ENCODE data around the gene FUT1. TPM values are rescaled to one million over a fixed set of nuclear protein-coding genes. Genes with fewer than 3 reads are reported as not detected.
A peak's percentile ranks its signal among the peaks of the same experiment; 100 is the strongest.

FUT1 gene
- total and polyA plus RNA-seq, 2 donors (not counting 3 experiments of a cell fraction or from before 2014, with no cell fraction given), result 1.9 to 4.8 TPM

DNA sequence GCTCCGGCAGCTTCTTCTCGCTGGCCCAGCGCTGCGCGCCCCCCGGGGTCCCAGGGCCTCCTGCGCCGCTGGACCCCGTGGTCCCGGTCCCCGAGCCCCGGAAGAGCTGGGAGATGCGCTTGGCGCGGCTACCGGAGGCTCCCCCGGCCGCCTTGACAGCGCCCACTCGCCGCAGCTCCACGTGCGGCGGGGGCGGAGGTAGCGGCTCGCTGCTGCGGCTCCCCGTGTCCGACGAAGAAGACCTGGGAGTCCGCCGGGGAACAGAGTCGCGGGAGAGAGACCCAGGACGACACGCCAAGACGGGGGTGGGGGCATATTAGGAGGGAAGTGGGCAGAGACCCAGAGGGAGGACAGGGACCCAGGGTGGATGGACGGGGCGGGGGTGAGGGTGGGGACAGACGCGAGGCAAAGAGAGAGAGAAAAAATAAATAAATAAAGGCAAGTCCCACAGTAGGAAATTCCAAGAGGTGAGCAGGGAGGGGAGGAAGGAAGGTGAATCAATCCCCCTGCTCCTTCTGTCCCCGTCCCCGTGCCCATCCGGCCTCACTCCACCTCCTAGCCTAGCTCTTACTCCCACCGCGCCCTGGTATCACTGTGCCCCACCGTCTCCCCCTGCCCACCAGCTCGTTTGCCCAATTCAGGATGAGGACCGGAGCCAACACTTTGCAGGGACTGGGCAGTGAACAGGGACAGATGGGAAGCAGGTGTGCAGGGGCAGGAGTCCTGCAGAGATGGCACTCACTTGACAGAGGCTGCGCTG is 12.9 kb downstream of the FUT1 start:
- peaks cover 24% of the 10 kb centered on the region for H3K4me1 ChIP-seq (ENCODE audit: control insufficient read depth, extremely low read depth, insufficient read depth, low read length)
- H3K9me1 ChIP-seq (replicated peaks; ENCODE audit: control insufficient read depth, extremely low read depth, insufficient read depth, low read length), result no peaks in the 10 kb centered on the region
- peak overlapping the region; percentile 27 for H3K9ac ChIP-seq (replicated peaks; ENCODE audit: extremely low read depth, insufficient read depth, low read length)
- H3K79me2 ChIP-seq (ENCODE audit: control insufficient read depth, insufficient read depth, low read length), result peaks cover 42% of the 10 kb centered on the region
- peak; percentile 26 for DNase-seq (ENCODE audit: low read depth, low spot score)
- dilution Hi-C loops (cut with MboI; ENCODE audit: extremely low pct_ligation_motif_present, low sequenced_read_pairs) (no loop called here), intact Hi-C loops (cut with micrococcal nuclease) (loop anchor here (1.0 to 5.0 kb wide), 5 partner anchors 25 to 98 kb away; partner anchors contain the start of genes CA11 and HSD17B14)
- ChIA-PET POLR2A (interaction anchor here (0.6 to 1.0 kb wide), 2 partner anchors 43 to 74 kb away, joined by 3 to 5 read pairs; no protein-coding TSS in a partner anchor), CTCF (interaction anchor here (0.7 to 3.5 kb wide), 24 partner anchors 12 to 231 kb away, joined by 3 to 54 read pairs (median 5); partner anchors contain the start of gene FUT1)
- H3K9me3 ChIP-seq (replicated peaks; ENCODE audit: control insufficient read depth, insufficient read depth, low read length), result no peaks in the 10 kb centered on the region
- peak overlapping the region; percentile 53 to 80 (median 77) for H3K4me3 ChIP-seq (replicated peaks in 1 of 3; ENCODE audit: insufficient read depth in 1 of 3, low read depth in 1 of 3, low read length in 3 of 3)
- H3K36me3 ChIP-seq (ENCODE audit: control insufficient read depth in 2 of 2, extremely low read depth in 1 of 2, insufficient read depth in 2 of 2, low read length in 2 of 2), result peaks cover 3 to 5% of the 10 kb centered on the region in 2 experiments
- no TSS peak for BruUV-seq (replicated peaks)
- no peaks in the 10 kb centered on the region for H3K27me3 ChIP-seq (ENCODE audit: control insufficient read depth in 2 of 2, insufficient read depth in 2 of 2, low read length in 2 of 2)
- peak overlapping the region; percentile 66 for H3K4me2 ChIP-seq (ENCODE audit: insufficient read depth, low read length)
- no peak for FAIRE-seq
- H4K20me1 ChIP-seq (replicated peaks; ENCODE audit: control insufficient read depth, extremely low read depth, insufficient read depth, low read length), result peaks cover 6% of the 10 kb centered on the region
- TF ChIP-seq, protein P1, sequence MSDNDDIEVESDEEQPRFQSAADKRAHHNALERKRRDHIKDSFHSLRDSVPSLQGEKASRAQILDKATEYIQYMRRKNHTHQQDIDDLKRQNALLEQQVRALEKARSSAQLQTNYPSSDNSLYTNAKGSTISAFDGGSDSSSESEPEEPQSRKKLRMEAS (IDR thresholded peaks at IDR 0.05; ENCODE audit: insufficient read depth, insufficient read length), result no peak
- no peak for TF ChIP-seq POLR2A (IDR thresholded peaks at IDR 0.05; ENCODE audit: low read depth, low read length)
- TF ChIP-seq EZH2 (IDR thresholded peaks at IDR 0.05; ENCODE audit: borderline replicate concordance, low read depth, low read length, severe bottlenecking), result no peak
- TF ChIP-seq, protein P2, sequence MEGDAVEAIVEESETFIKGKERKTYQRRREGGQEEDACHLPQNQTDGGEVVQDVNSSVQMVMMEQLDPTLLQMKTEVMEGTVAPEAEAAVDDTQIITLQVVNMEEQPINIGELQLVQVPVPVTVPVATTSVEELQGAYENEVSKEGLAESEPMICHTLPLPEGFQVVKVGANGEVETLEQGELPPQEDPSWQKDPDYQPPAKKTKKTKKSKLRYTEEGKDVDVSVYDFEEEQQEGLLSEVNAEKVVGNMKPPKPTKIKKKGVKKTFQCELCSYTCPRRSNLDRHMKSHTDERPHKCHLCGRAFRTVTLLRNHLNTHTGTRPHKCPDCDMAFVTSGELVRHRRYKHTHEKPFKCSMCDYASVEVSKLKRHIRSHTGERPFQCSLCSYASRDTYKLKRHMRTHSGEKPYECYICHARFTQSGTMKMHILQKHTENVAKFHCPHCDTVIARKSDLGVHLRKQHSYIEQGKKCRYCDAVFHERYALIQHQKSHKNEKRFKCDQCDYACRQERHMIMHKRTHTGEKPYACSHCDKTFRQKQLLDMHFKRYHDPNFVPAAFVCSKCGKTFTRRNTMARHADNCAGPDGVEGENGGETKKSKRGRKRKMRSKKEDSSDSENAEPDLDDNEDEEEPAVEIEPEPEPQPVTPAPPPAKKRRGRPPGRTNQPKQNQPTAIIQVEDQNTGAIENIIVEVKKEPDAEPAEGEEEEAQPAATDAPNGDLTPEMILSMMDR (IDR thresholded peaks at IDR 0.05; ENCODE audit: extremely low read depth in 1 of 2, insufficient read depth in 1 of 2, low read depth in 1 of 2, low read length in 2 of 2), result no peak
- TF ChIP-seq JUN (IDR thresholded peaks at IDR 0.05; ENCODE audit: borderline replicate concordance, insufficient read depth, insufficient read length, low read depth), result no peak
- TF ChIP-seq MYC (IDR thresholded peaks at IDR 0.05; ENCODE audit: low read depth, low read length), result no peak
- no peak for TF ChIP-seq GATA2 (IDR thresholded peaks at IDR 0.05; ENCODE audit: insufficient read depth, insufficient read length, low read depth, low read length)
- TF ChIP-seq FOS (IDR thresholded peaks at IDR 0.05; ENCODE audit: borderline replicate concordance, insufficient read depth, low read length), result no peak
- TF ChIP-seq POLR2AphosphoS5 (IDR thresholded peaks at IDR 0.05; ENCODE audit: insufficient read depth, low read depth, low read length), result no peak
- H3K27ac ChIP-seq (ENCODE audit: insufficient read depth, low read depth, low read length), result peak overlapping the region; percentile 50
- no peak overlapping the region for H2AFZ ChIP-seq (ENCODE audit: low read depth, low read length)
